Ovary (tissue), 9 donors: Measurements from ENCODE around the gene ZNF341. TPM values are rescaled to one million over a fixed set of nuclear protein-coding genes. Genes with fewer than 3 reads are reported as not detected.

Source experiments
- DNase-seq, 5 donors: peaks; one replicate each; pipeline ENCODE4 v3.0.0-alpha.2; 2019 to 2020
- H3K27ac ChIP-seq, 2 donors: fragments of 200-600 bp; one replicate each; pipeline versions ENCODE4 v1.5.1 to v1.8.0; 2019 to 2022
- H3K27me3 ChIP-seq: fragments of 200-600 bp; one replicate; pipeline ENCODE4 v1.8.0; 2022
- H3K36me3 ChIP-seq: fragments of 200-600 bp; sonication (generic); one replicate; pipeline ENCODE4 v1.5.1; 2019
- H3K4me1 ChIP-seq: one replicate; pipeline ENCODE4 v1.8.1; 2013; ENCODE audit warnings: mild to moderate bottlenecking, moderate library complexity; ENCODE audit not compliant: insufficient read depth
- H3K4me3 ChIP-seq: fragments of 200-600 bp; sonication (generic); one replicate; pipeline ENCODE4 v1.5.1; 2017
- H3K9me3 ChIP-seq, 2 donors: fragments of 200-600 bp in 1 of 2; sonication (generic) in 1 of 2; one replicate each; pipeline versions ENCODE4 v1.5.1 to v1.8.1; 2013 to 2019; ENCODE audit warnings: mild to moderate bottlenecking in 1 of 2, moderate library complexity in 1 of 2
- CTCF ChIP-seq, 3 donors: fragments of 450-650 bp in 2 of 3; fragments of 200-600 bp in 1 of 3; IDR thresholded peaks; one replicate each; pipeline versions ENCODE4 v1.5.1 to v1.8.0; 2016 to 2022; ENCODE audit warnings: antibody characterized with exemption in 3 of 3, mild to moderate bottlenecking in 1 of 3
- EP300 ChIP-seq: sonication (generic); formaldehyde crosslinking; IDR thresholded peaks from one replicate; pipeline ENCODE4 v1.6.1; 2017; ENCODE audit warnings: antibody characterized with exemption
- POLR2A ChIP-seq: fragments of 450-650 bp; IDR thresholded peaks from one replicate; pipeline ENCODE4 v1.6.1; 2017; ENCODE audit warnings: antibody characterized with exemption, mild to moderate bottlenecking, moderate library complexity
- WGBS, 3 donors: extraction: QIAGEN DNeasy Blood & Tissue Kit in 1 of 3; methylation state at CpG; one replicate each; pipeline versions ENCODE4 v1.1.5 to v1.1.7; 2013 to 2017; 5-methylcytosine and 5-hydroxymethylcytosine counted together
- intact Hi-C, 4 donors: fragments of 100-400 bp; cut with DNase I; formaldehyde crosslinking; loops; one replicate each; pipeline versions ENCODE4 v1.11.0 to v1.15.1; 2022 to 2023
- polyA plus RNA-seq, 2 donors: library from polyadenylated mRNA; stranded (reverse); fragments of 200-250 nt in 1 of 2; fragments of 350-450 nt in 1 of 2; fragmentation: Illumina TruSeq in 1 of 2; extraction: RNeasy Lipid Tissue Mini Kit (QIAGEN cat#74804) in 1 of 2; gene quantifications; one replicate each; pipeline ENCODE4 v1.2.3, GENCODE V29; 2013 to 2014
- total RNA-seq, 7 donors: library from RNA; depleted of rRNA in 2 of 7; stranded (reverse); fragments of >200 nt in 2 of 7; fragmentation: NEBNext Ultra II Directional in 3 of 7; extraction: Animal tissue kit (Norgen Biotek cat#: 25700) in 3 of 7; gene quantifications; one replicate each; pipeline versions ENCODE4 v1.1.0 to v1.2.4, GENCODE V29; 2016 to 2023
- donor health status: DM: no; HTN: no; CAD: no; lungs with moderate emphysema.
- donor health status: DM: no; HTN: no; CAD: no.
- donor health status: Bipolar disorder and iron deficiency.
- donor health status: DM: yes; HTN: yes; CAD: no.
- donor health status: DM: no; HTN: no; CAD: no.
- donor health status: DM: yes; HTN: yes; CAD: no.

The ZNF341 gene
- total and polyA plus RNA-seq, 9 donors = 1.2 to 3.8 (median 1.6) TPM

- Histone ChIP-seq H3K4me3 (no peak overlapping the region), H3K27me3 (no peaks in the 10 kb centered on the region), H3K4me1 (no peaks in the 10 kb centered on the region), H3K9me3 (no peaks in the 10 kb centered on the region), H3K27ac (no peak overlapping the region), H3K36me3 (no peaks in the 10 kb centered on the region)
- TF ChIP-seq EP300 (no peak), POLR2A (no peak), CTCF (IDR thresholded peaks at IDR 0.05) (no peak)
- WGBS, 3 donors = 66 to 76% (median 71%) methylated on average over 9 of the region's 9 CpGs
- intact Hi-C loops = no loop called here
- DNase-seq = no peak
Observed at GRCh38 chr20:33796263-33796906, 64.6 kb downstream of the ZNF341 start.

DNA sequence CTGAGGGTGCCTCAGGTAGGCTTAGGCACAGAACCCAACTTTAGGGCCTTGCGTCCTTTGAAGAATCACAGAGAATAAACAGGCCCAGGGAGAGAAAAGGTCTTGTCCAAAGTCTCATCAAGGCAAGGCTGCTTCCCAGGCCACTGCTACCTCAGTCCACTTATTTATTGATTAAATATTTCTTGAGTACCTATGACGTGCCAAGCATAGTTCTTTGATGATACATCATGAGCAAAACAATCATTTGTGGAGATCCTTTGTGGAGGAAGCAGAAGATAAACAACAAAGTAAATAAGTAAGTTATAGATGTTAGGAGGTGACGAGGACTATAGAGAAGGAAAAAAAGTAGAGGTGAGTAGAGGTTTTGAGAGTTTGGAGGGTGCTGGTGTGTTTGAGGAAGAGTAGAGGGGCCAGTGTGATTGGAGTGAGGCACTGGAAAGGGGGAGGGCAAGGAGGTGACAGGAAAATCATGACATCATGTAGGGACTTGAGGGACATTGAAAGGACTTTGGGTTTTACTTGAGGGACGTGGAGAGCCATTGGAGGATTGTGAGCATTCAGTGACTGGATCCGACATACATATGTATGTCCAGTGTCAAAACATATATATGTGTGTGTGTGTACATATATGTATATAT, 65.2 kb downstream of the ZNF341 start:
- 89 to 93% (median 92%) methylated on average over 5 of the region's 5 CpGs for WGBS, 3 donors
- no peak for DNase-seq

GRCh38 chr20:33798444-33798843, 66.6 kb downstream of the ZNF341 start:
- no peak for DNase-seq

More for the DNA sequence above, 65.2 kb downstream of the ZNF341 start:
- Histone ChIP-seq H3K4me1 (no peaks in the 10 kb centered on the region), H3K27me3 (no peaks in the 10 kb centered on the region), H3K4me3 (no peak overlapping the region), H3K36me3 (no peaks in the 10 kb centered on the region), H3K27ac (no peak overlapping the region), H3K9me3 (no peaks in the 10 kb centered on the region)
- intact Hi-C loops = no loop called here
- TF ChIP-seq POLR2A (no peak), CTCF (IDR thresholded peaks at IDR 0.05) (no peak), EP300 (no peak)

GRCh38 chr20:33803921-33804337, 72.1 kb downstream of the ZNF341 start:
- Histone ChIP-seq H3K9me3 (no peaks in the 10 kb centered on the region), H3K4me3 (no peak overlapping the region), H3K36me3 (no peaks in the 10 kb centered on the region), H3K27me3 (no peaks in the 10 kb centered on the region), H3K27ac (no peak overlapping the region), H3K4me1 (no peaks in the 10 kb centered on the region)
- no peak for TF ChIP-seq EP300
- TF ChIP-seq POLR2A = no peak
- no peak for TF ChIP-seq CTCF (IDR thresholded peaks at IDR 0.05)
- WGBS, 3 donors = 19 to 29% (median 27%) methylated on average over 2 of the region's 2 CpGs
- DNase-seq = no peak
- intact Hi-C loops = no loop called here

More at GRCh38 chr20:33798444-33798843, 66.6 kb downstream of the ZNF341 start:
- no peaks in the 10 kb centered on the region for H3K4me1 ChIP-seq
- H3K27ac ChIP-seq = no peak overlapping the region
- H3K4me3 ChIP-seq = no peak overlapping the region
- intact Hi-C loops = no loop called here
- TF ChIP-seq POLR2A = no peak
- TF ChIP-seq EP300 = no peak
- TF ChIP-seq CTCF (IDR thresholded peaks at IDR 0.05) = no peak
- 81 to 93% (median 89%) methylated on average over 4 of the region's 4 CpGs for WGBS, 3 donors
- H3K9me3 ChIP-seq = no peaks in the 10 kb centered on the region
- H3K36me3 ChIP-seq = no peaks in the 10 kb centered on the region
- no peaks in the 10 kb centered on the region for H3K27me3 ChIP-seq
